Effector CD4-positive, alpha-beta T cell (primary cell): ENCODE data around the gene TEX264.
"Not testable (repeated sequence)": the region's sequence is repeated elsewhere in the genome, so short reads cannot be mapped to it uniquely, and the experiment has no call there.

Experiments used
- DNase-seq: peaks from one replicate; pipeline ENCODE4 v3.0.0-alpha.2; 2020
- total RNA-seq: gene quantifications from one replicate; lab custom pipeline; 2026; lab: John Stamatoyannopoulos, UW

Gene TEX264, protein sequence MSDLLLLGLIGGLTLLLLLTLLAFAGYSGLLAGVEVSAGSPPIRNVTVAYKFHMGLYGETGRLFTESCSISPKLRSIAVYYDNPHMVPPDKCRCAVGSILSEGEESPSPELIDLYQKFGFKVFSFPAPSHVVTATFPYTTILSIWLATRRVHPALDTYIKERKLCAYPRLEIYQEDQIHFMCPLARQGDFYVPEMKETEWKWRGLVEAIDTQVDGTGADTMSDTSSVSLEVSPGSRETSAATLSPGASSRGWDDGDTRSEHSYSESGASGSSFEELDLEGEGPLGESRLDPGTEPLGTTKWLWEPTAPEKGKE
- 38.3 reads per million, percentile 62 among the genes with 10 or more reads in this experiment for total RNA-seq

GRCh38 chr3:51670823-51671733 lies at the start of gene TEX264:
TEX264 (plus strand) TSS chr3:51671252; CDS start chr3:51674305, 3,053 bp downstream.
- DNase-seq = peak; percentile 93

- no peak for DNase-seq
Observed at GRCh38 chr3:51622413-51622812, 48.6 kb upstream of the TEX264 start.

DNA sequence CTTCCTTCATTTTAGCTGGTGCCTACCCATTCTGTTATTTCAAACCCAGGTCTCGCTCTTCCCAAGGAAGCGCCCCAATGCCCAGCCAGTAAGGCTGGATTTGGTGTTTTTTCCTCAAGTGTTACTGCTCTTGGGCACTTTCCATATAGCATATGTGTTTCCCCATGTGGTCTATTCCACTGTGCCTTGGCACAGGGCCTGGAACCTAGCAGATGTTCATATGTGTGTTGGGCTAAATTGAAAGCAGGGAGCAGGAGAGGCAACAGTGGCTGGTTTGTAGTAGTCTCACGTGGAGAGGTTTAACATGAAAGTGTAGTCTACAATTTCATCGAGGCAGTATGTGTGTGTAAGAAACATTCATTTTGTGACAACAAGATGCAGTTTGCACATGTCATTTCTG lies 48.2 kb upstream of the TEX264 start:
- no peak for DNase-seq

- no peak for DNase-seq
Observed at GRCh38 chr3:51630513-51630912, 40.5 kb upstream of the TEX264 start.

DNA sequence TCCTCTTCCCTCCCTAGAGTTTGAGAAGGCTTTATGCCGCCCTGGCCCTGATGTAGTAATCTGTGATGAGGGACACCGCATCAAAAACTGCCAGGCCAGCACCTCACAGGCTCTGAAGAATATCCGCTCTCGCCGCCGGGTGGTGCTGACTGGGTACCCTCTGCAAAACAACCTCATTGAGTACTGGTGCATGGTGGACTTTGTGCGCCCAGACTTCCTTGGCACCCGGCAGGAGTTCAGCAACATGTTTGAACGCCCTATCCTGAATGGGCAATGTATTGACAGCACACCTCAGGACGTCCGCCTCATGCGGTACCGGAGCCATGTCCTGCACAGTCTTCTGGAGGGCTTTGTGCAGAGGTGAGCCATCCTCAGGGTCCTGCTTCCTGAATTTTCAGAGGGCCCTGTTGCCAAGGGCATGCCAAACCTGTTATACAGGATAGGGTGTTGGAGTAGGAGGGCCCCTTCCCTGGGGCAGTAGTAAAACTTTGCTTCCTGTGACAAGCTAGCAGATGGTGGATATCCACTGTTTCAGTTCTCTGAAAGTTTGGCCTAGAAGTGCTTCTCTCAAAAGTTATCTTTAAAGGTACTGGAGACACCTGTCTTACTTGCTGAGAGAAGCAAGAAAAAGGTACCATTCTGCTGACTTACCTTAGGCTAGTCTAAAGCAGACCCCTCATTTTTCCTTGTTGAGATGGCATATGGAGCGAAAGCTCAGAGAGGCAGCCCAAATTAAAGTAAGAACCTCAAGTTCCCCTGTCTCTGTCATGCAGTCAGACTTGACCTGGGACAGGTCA lies 33.7 kb upstream of the TEX264 start:
- DNase-seq = no peak

DNA sequence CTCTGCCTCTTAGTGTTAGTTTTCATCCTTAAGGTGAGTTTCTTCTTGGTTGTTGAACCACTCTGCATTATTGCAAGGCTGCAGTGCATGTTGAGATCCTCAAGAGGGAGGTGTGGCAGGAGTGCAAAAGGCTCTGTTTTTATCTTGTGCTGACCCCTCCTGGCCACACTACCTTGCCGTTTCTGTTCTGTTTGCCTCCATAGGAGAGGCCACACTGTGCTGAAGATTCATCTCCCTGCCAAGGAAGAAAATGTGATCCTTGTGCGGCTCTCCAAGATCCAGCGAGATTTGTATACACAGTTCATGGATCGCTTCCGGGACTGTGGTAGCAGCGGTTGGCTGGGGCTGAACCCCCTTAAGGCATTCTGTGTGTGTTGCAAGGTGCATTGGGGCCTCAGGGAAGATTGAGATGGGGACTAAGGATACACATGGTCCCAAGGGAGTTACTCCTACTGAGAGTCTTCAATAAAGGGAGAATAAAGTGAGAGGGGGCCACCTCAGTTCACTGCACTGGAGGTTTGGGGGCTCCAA lies 33.0 kb upstream of the TEX264 start:
- no peak for DNase-seq

GRCh38 chr3:51642462-51642861 lies 28.6 kb upstream of the TEX264 start:
- DNase-seq = no peak

GRCh38 chr3:51646091-51646490 lies 25.0 kb upstream of the TEX264 start:
- DNase-seq = no peak

GRCh38 chr3:51652103-51652502 lies 18.9 kb upstream of the TEX264 start:
- DNase-seq = not testable (repeated sequence)

DNA sequence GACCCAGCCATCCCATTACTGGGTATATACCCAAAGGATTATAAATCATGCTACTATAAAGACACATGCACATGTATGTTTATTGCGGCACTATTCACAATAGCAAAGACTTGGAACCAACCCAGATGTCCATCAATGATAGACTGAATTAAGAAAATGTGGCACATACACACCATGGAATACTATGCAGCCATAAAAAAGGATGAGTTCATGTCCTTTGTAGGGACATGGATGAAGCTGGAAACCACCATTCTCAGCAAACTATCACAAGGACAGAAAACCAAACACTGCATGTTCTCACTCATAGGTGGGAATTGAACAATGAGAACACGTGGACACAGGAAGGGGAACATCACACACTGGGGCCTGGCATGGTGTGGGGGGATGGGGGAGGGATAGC lies 17.6 kb upstream of the TEX264 start:
- not testable (repeated sequence) for DNase-seq

- DNase-seq = no peak
Observed at GRCh38 chr3:51657234-51657633, 13.8 kb upstream of the TEX264 start.

DNA sequence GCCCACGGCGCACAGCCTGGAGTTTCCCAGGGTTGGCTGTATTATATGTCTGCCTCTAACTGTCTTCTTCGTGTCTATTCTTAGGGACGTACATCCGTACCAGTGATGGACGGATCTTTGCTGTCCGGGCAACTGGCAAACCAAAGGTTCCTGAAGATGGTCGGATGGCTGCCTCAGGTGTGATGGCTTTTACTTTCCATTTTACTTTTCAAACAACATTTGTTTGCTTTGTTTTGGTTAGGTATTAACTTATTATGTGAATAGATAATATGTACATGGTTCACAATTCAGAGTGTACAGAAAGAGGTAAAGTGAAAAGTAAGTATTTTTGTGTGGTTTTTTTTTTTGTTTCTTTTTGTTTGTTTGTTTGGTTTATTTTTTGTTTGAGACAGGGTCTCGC lies 11.1 kb upstream of the TEX264 start:
- no peak for DNase-seq

GRCh38 chr3:51662456-51662855 lies 8.6 kb upstream of the TEX264 start:
- no peak for DNase-seq

GRCh38 chr3:51668756-51669155 lies 2.3 kb upstream of the TEX264 start:
- DNase-seq = no peak

GRCh38 chr3:51669241-51670052 lies 1.6 kb upstream of the TEX264 start:
- peak; percentile 79 for DNase-seq

DNA sequence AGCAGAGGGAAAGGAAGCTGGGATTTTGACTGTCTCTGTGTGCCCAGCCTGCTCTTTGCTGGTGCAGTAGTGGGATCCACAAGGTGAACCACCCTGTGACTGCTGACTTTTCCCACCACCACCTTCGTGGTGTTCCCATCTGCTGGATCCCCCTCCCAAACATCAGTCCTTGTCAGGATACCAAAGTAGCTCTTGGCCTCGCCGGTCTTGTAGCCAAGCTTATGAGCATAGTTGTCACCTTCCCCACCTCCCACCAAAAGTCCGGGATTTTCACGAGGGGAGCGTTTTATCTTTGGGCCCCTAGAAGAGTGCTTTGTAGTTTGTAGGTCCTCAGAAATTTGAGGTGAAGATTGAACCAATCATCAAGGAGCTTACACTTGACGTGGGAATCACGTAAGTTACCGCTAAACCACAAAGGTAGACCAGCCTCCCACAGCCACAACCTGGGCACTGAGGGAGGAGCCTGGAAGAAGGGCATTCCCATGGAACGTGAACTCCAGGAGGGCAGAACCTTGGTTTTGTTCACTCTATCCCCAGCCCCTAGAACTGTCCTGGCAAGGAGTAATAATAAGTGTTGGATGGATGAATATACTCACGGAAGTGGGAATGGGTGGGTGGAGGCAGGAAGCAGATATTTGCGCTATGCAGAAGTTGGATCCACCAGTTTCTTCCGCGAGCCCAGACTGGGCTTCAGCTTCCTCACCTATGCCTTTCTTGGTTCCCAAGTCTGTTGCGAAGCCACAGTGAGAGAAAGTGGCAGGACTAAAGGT lies 814 bp upstream of the TEX264 start:
- DNase-seq = no peak

DNA sequence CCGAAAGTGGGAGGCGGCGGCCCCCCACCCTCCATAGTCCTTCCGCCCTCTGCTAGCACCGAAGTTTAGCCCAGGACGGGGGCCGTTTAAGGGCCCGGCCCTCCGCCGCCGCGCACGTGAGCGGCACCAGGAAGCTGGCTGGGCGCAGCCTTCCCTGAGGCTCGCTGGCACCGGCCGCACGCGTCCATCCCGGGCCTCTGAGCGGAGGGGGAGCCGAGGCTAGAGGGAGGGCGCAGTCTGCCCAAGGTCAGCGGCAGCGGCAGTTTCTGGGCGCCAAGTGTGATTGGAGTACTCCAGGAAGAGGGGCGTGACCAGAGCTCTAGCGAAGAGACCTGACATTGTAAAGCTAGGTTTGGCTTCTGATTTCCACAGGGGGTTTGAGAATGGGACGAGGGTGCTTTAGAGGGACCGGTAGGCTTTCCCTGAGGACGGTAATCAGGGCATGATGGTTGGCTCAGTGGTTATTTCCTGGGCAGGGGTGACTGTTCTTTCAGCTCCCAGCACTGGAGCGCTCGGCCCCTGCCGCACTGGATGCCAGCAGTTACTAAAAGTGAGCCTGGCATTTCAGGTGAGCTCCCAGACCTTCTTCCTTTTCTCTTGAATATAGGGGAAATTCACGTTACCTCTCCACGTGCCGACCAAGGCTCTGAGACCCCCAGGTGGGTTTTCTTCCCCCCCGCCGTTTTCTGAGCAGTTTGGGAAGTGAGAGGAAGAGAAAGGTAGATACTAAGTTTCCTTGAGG lies 853 bp downstream of the TEX264 start:
- peak; percentile 44 for DNase-seq

GRCh38 chr3:51673181-51673801 lies 2.2 kb downstream of the TEX264 start:
- DNase-seq = no peak

GRCh38 chr3:51673802-51674654 lies 3.0 kb downstream of the TEX264 start:
- DNase-seq = no peak
